ENCODE results near the gene RPL13. TPM values are rescaled to one million over a fixed set of nuclear protein-coding genes. Genes with fewer than 3 reads are reported as not detected.
A peak's percentile ranks its signal among the peaks of the same experiment; 100 is the strongest.

The RPL13 gene
- total and polyA plus RNA-seq, 2 of the 4 experiments (the other 2 are of a cell fraction) = 2,098 to 3,527 TPM

GRCh38 chr16:89561142-89561883, 831 bp downstream of the RPL13 start:
- Histone ChIP-seq H4K91ac (ENCODE audit: insufficient read depth, low read depth, low read length) (peak overlapping the region; percentile 84; the same call in 1 of the 2 replicates), H3K9me3 (ENCODE audit: control insufficient read depth, insufficient read depth, low read length) (no peaks in the 10 kb centered on the region), H2BK120ac (ENCODE audit: low read depth, low read length) (no peak overlapping the region), H3K14ac (replicated peaks; ENCODE audit: low read depth, low read length) (peak overlapping the region; percentile 86), H2BK20ac (ENCODE audit: low read depth, low read length) (no peak overlapping the region), H3K36me3 (ENCODE audit: control insufficient read depth, insufficient read depth, low read length) (peaks cover 38% of the 10 kb centered on the region), H2AK9ac (replicated peaks; ENCODE audit: low read depth, low read length, poor library complexity) (peak overlapping the region; percentile 100), H3K56ac (ENCODE audit: extremely low read depth, insufficient read depth, low read length) (0 out of 2 replicates have a peak overlapping the region, but pooled peaks have one; percentile 0), H3K18ac (ENCODE audit: low read depth, low read length) (no peak overlapping the region), H3K23ac (ENCODE audit: low read depth, low read length) (peak overlapping the region; percentile 93), H3K79me1 (ENCODE audit: low read depth in 1 of 2, low read length in 2 of 2) (peaks cover 30 to 66% of the 10 kb centered on the region in 2 experiments), H2AFZ (replicated peaks; ENCODE audit: low read length, poor library complexity) (peak overlapping the region; percentile 52), H4K20me1 (ENCODE audit: insufficient read depth, low read length) (peaks cover 59% of the 10 kb centered on the region), H3K9me1 (ENCODE audit: insufficient read depth, low read length) (peaks cover 9% of the 10 kb centered on the region), H2BK5ac (ENCODE audit: low read depth, low read length, poor library complexity, severe bottlenecking) (peak overlapping the region; percentile 89), H3K4me1 (ENCODE audit: control insufficient read depth, insufficient read depth, low read length) (peaks cover 23% of the 10 kb centered on the region), H3K27ac (ENCODE audit: insufficient read depth, low read length) (peak overlapping the region; percentile 71), H3K4me2 (ENCODE audit: low read depth, low read length) (peak overlapping the region; percentile 96), H2BK15ac (ENCODE audit: low read depth, low read length) (no peak overlapping the region), H3K4ac (ENCODE audit: low read depth, low read length) (peak overlapping the region; percentile 81), H2AK5ac (ENCODE audit: low read depth, low read length) (peak overlapping the region; percentile 85), H3K9ac (ENCODE audit: low read depth, low read length) (peak overlapping the region; percentile 90), H3K4me3 (ENCODE audit: insufficient read depth, low read depth, low read length) (peak overlapping the region; percentile 66), H3K27me3 (ENCODE audit: control insufficient read depth, insufficient read depth, low read length) (no peaks in the 10 kb centered on the region), H4K5ac (ENCODE audit: low read depth, low read length) (no peak overlapping the region), H4K8ac (ENCODE audit: low read depth in 2 of 2, low read length in 2 of 2) (peak overlapping the region in 1 of 2 experiments; percentile 57; a peak in 2 of 4 replicates)
- 1% methylated on average over 36 of the region's 58 CpGs; no CpG with 5 or more reads in 1 of the 2 experiments for WGBS, 2 experiments (ENCODE audit: extremely low coverage in 2 of 2, insufficient read length in 1 of 2)
- ATAC-seq (ENCODE audit: low read depth) (no peak; the same call in 1 of the 2 replicates), DNase-seq (no peak)
- CTCF ChIA-PET = no interaction called here
- in situ Hi-C loops (cut with MboI; ENCODE audit: low sequenced_read_pairs) = no loop called here
- dilution Hi-C loops (cut with HindIII; ENCODE audit: low sequenced_read_pairs, unreplicated experiment) = no loop called here
- TF ChIP-seq RCOR1 (IDR thresholded peaks at IDR 0.05; ENCODE audit: insufficient replicate concordance, low read length) (no peak), MXI1 (IDR thresholded peaks at IDR 0.05; ENCODE audit: borderline replicate concordance, low read depth, low read length) (no peak), POLR2A (IDR thresholded peaks at IDR 0.05; ENCODE audit: low read depth, low read length) (peak; percentile 24; the same call in 1 of the 2 replicates), CTCF (conservative IDR thresholded peaks at IDR 0.05; ENCODE audit: low read depth, low read length) (0 out of 2 replicates have a peak, but pooled peaks have one; percentile 6)
- TSS peak; percentile 89 for BruUV-seq (replicated peaks)
- intact Hi-C loops (cut with micrococcal nuclease) = loop anchor here (2.0 kb wide), 1 partner anchor 79 kb away; no protein-coding TSS in a partner anchor
- POLR2A ChIA-PET (ENCODE audit: unreplicated experiment) = no interaction called here

All from IMR-90 (cell line).